CD4-positive, alpha-beta T cell (primary cell): ENCODE results near the gene R3HDM4. TPM values are rescaled to one million over a fixed set of nuclear protein-coding genes. Genes with fewer than 3 reads are reported as not detected.

Source experiments
- ATAC-seq: fragments of 200-7000 bp; cut with Tn5 transposase; one replicate; pipeline ENCODE4 v1.10.0; 2022; ENCODE audit warnings: mild to moderate bottlenecking; ENCODE audit not compliant: poor library complexity
- CTCF ChIA-PET: fragments of 350-600 bp; sonication (Branson Sonifier 250); formaldehyde crosslinking; loops from one replicate; lab custom pipeline; 2021; ENCODE audit warnings: antibody characterized with exemption, inconsistent platforms; lab: Charles Lee
- POLR2A ChIA-PET: fragments of 350-600 bp; sonication (Branson Sonifier 250); formaldehyde crosslinking; loops from one replicate; lab custom pipeline; 2021; ENCODE audit warnings: antibody characterized with exemption, inconsistent platforms; lab: Charles Lee
- DNase-seq, 14 experiments: peaks; one replicate each; pipeline ENCODE4 v3.0.0-alpha.2; 2013 to 2020; ENCODE audit warnings: mixed read lengths in 2 of 14
- H3K27ac ChIP-seq, 2 donors: one replicate each; pipeline versions ENCODE4 v1.5.1 to v1.7.0; 2013; ENCODE audit warnings: low read length in 2 of 2, low read depth in 1 of 2, mild to moderate bottlenecking in 1 of 2
- H3K27me3 ChIP-seq, 2 experiments: 1 replicate in 1 of 2; 2 replicates in 1 of 2; pipeline versions ENCODE4 v1.6.1 to v1.7.0; 2013; ENCODE audit warnings: low read length in 2 of 2, control low read depth in 1 of 2, mild to moderate bottlenecking in 1 of 2, moderate library complexity in 1 of 2; ENCODE audit not compliant: insufficient read depth in 2 of 2, control insufficient read depth in 1 of 2
- H3K36me3 ChIP-seq: one replicate; pipeline ENCODE4 v1.6.1; 2013; ENCODE audit warnings: low read length, control low read depth; ENCODE audit not compliant: insufficient read depth
- H3K4me1 ChIP-seq: one replicate; pipeline ENCODE4 v1.6.1; 2013; ENCODE audit warnings: low read length, control low read depth; ENCODE audit not compliant: insufficient read depth
- H3K4me3 ChIP-seq: one replicate; pipeline ENCODE4 v1.5.1; 2013; ENCODE audit warnings: mild to moderate bottlenecking, low read length, moderate library complexity
- H3K9me3 ChIP-seq, 2 experiments: 1 replicate in 1 of 2; 2 replicates in 1 of 2; pipeline versions ENCODE4 v1.6.1 to v1.7.0; 2013; ENCODE audit warnings: low read length in 2 of 2, mild to moderate bottlenecking in 2 of 2, control low read depth in 1 of 2, moderate library complexity in 1 of 2; ENCODE audit not compliant: control insufficient read depth in 1 of 2, insufficient read depth in 1 of 2
- H3K27ac Mint-ChIP-seq: one replicate; pipeline ENCODE4 v1.8.0; 2020; ENCODE audit warnings: mixed read lengths
- H3K27me3 Mint-ChIP-seq: one replicate; pipeline ENCODE4 v1.8.0; 2021; ENCODE audit warnings: mixed read lengths
- H3K36me3 Mint-ChIP-seq: one replicate; pipeline ENCODE4 v1.8.0; 2021; ENCODE audit warnings: low read depth, mixed read lengths
- H3K4me1 Mint-ChIP-seq: one replicate; pipeline ENCODE4 v1.8.0; 2021; ENCODE audit warnings: low read depth, mixed read lengths
- H3K4me3 Mint-ChIP-seq: one replicate; pipeline ENCODE4 v1.8.0; 2020; ENCODE audit warnings: mild to moderate bottlenecking, mixed read lengths
- H3K9me3 Mint-ChIP-seq: one replicate; pipeline ENCODE4 v1.8.0; 2020; ENCODE audit warnings: mixed read lengths
- intact Hi-C, 2 experiments: fragments of 100-400 bp; cut with DNase I in 1 of 2; cut with micrococcal nuclease in 1 of 2; formaldehyde crosslinking; loops; one replicate each; pipeline versions ENCODE4 v1.15.1 to v1.9.0; 2023 to 2025; cut with DNase I, micrococcal nuclease
- total RNA-seq, 174 experiments: library from RNA in 2 of 174; stranded (reverse) in 2 of 174; gene quantifications; one replicate each; pipeline ENCODE4 v1.2.3 and lab custom pipeline; 2021 to 2026
- TF ChIP-seq, protein P1 (sequence below): fragments of 200-600 bp; IDR thresholded peaks from one replicate; pipeline ENCODE4 v1.8.0; 2022; ENCODE audit warnings: antibody characterized with exemption, mild to moderate bottlenecking

Gene R3HDM4
- total RNA-seq, 2 experiments from 2014 or later, result 309 to 313 TPM

DNA sequence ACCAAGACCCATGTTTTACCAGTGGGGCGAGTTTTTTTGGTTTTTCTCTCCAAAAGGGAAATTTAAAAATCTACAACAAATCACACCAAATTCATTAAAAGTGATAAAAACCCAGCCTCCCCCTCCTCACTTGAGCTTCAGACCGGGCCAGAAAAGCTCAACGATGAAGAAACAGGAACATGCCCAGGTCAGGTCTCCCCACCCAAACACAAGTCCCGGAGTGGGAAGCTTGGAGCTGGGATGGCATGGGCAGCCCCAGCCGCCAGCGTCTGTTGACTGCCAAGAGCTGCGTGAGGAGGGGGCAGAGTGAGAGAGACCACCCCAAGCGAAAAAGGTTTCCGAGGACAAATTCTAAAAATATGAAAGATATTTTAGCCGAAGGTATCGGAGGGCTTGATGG, 16.0 kb downstream of the R3HDM4 start:
- CTCF ChIA-PET, result no interaction called here
- peaks cover 55% of the 10 kb centered on the region for H3K36me3 Mint-ChIP-seq
- H3K4me3 ChIP-seq, result no peak overlapping the region
- peaks cover 33% of the 10 kb centered on the region for H3K4me1 Mint-ChIP-seq
- H3K27me3 ChIP-seq, result no peaks in the 10 kb centered on the region
- no peaks in the 10 kb centered on the region for H3K9me3 ChIP-seq
- peak overlapping the region; percentile 98 for H3K27ac Mint-ChIP-seq
- ATAC-seq, result no peak
- no peaks in the 10 kb centered on the region for H3K9me3 Mint-ChIP-seq
- peaks cover 48% of the 10 kb centered on the region for H3K36me3 ChIP-seq
- TF ChIP-seq, protein P1, sequence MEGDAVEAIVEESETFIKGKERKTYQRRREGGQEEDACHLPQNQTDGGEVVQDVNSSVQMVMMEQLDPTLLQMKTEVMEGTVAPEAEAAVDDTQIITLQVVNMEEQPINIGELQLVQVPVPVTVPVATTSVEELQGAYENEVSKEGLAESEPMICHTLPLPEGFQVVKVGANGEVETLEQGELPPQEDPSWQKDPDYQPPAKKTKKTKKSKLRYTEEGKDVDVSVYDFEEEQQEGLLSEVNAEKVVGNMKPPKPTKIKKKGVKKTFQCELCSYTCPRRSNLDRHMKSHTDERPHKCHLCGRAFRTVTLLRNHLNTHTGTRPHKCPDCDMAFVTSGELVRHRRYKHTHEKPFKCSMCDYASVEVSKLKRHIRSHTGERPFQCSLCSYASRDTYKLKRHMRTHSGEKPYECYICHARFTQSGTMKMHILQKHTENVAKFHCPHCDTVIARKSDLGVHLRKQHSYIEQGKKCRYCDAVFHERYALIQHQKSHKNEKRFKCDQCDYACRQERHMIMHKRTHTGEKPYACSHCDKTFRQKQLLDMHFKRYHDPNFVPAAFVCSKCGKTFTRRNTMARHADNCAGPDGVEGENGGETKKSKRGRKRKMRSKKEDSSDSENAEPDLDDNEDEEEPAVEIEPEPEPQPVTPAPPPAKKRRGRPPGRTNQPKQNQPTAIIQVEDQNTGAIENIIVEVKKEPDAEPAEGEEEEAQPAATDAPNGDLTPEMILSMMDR, result no peak
- no peak for DNase-seq
- peaks cover 37% of the 10 kb centered on the region for H3K4me1 ChIP-seq
- H3K4me3 Mint-ChIP-seq, result no peak overlapping the region
- no peak overlapping the region for H3K27ac ChIP-seq
- POLR2A ChIA-PET, result interaction anchor here (0.9 to 7.0 kb wide), 4 partner anchors 9 to 24 kb away, joined by 3 to 183 read pairs (median 4); partner anchors contain the start of gene KISS1R
- H3K27me3 Mint-ChIP-seq, result peaks cover 3% of the 10 kb centered on the region
- intact Hi-C loops, result no loop called here

GRCh38 chr19:896434-896833, 16.6 kb downstream of the R3HDM4 start:
- intact Hi-C loops, result no loop called here
- H3K27ac ChIP-seq, result no peak overlapping the region
- no peaks in the 10 kb centered on the region for H3K9me3 ChIP-seq
- Mint-ChIP-seq H3K9me3 (no peaks in the 10 kb centered on the region), H3K36me3 (peaks cover 50% of the 10 kb centered on the region), H3K4me1 (peaks cover 33% of the 10 kb centered on the region), H3K27me3 (peaks cover 3% of the 10 kb centered on the region), H3K27ac (peak overlapping the region; percentile 98), H3K4me3 (no peak overlapping the region)
- DNase-seq (no peak), ATAC-seq (no peak)
- CTCF ChIA-PET, result no interaction called here
- POLR2A ChIA-PET, result interaction anchor here (1.4 to 7.0 kb wide), 4 partner anchors 10 to 33 kb away, joined by 4 to 183 read pairs (median 6); partner anchors contain the start of gene KISS1R
- TF ChIP-seq, protein P1, result no peak
- H3K27me3 ChIP-seq, result no peaks in the 10 kb centered on the region
- peaks cover 36% of the 10 kb centered on the region for H3K4me1 ChIP-seq
- no peak overlapping the region for H3K4me3 ChIP-seq
- H3K36me3 ChIP-seq, result peaks cover 42% of the 10 kb centered on the region

- DNase-seq (peak; percentile 81 to 97 (median 89)), ATAC-seq (peak; percentile 90)
- H3K4me3 Mint-ChIP-seq, result peak within 1 kb of the TSS; percentile 93
- ChIA-PET CTCF (interaction anchor here (0.7 to 2.3 kb wide), 9 partner anchors 9 to 36 kb away, joined by 3 to 12 read pairs (median 3); no protein-coding TSS in a partner anchor), POLR2A (interaction anchor here (0.6 to 7.0 kb wide), 28 partner anchors 11 to 382 kb away, joined by 3 to 183 read pairs (median 4); partner anchors contain the start of genes ABCA7, CIRBP, KISS1R and PTBP1)
- peaks cover 25% of the 10 kb centered on the region for H3K4me1 Mint-ChIP-seq
- Histone ChIP-seq H3K4me1 (peaks cover 25% of the 10 kb centered on the region), H3K27me3 (no peaks in the 10 kb centered on the region), H3K4me3 (peak within 1 kb of the TSS; percentile 69), H3K27ac (peak within 1 kb of the TSS; percentile 92), H3K9me3 (no peaks in the 10 kb centered on the region), H3K36me3 (peaks cover 40% of the 10 kb centered on the region)
- intact Hi-C loops, result loop anchor here (1.0 to 2.0 kb wide), 4 partner anchors 16 to 30 kb away; partner anchors contain the start of gene R3HDM4 (in 1 of the 2)
- H3K27ac Mint-ChIP-seq, result peak within 1 kb of the TSS; percentile 98
- no peaks in the 10 kb centered on the region for H3K9me3 Mint-ChIP-seq
- TF ChIP-seq, protein P1, result no peak
- H3K36me3 Mint-ChIP-seq, result peaks cover 50% of the 10 kb centered on the region
- peaks cover 3% of the 10 kb centered on the region for H3K27me3 Mint-ChIP-seq
Measured at GRCh38 chr19:892894-893689, 19.9 kb downstream of the R3HDM4 start, which contains the start of the genes MED16 and RNU6-9. Gene MED16, minus strand, starts transcription at chr19:893187. Its CDS starts 2,056 bp downstream, at chr19:891131. Gene RNU6-9, plus strand, starts transcription at chr19:893484.
